ENCODE results near the gene DDN.

DNA sequence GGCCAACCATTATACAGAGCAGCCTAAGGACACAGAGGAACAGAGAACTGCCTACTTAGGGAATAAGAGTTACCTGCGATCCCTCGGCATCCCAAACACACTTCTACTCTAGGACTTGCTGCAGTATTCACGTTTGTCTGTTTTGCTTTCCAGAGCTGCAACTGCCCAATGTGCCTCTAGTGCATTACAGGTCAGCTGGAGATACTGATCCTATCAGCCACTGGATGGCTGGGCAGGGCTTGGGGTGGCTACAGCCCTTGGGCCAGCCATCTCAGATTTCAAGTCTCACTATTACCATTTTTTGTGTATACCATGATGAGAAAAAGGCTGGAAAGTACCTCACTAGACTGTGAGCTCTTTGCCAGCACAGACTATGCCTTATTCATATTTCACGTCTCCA, 46.5 kb downstream of the DDN start:
- TF ChIP-seq SIN3A (IDR thresholded peaks at IDR 0.05; ENCODE audit: borderline replicate concordance, insufficient read depth, low read depth, low read length) (no peak), POLR2AphosphoS5 (IDR thresholded peaks at IDR 0.05; ENCODE audit: low read depth, low read length) (no peak)
- TF ChIP-seq, protein P1, sequence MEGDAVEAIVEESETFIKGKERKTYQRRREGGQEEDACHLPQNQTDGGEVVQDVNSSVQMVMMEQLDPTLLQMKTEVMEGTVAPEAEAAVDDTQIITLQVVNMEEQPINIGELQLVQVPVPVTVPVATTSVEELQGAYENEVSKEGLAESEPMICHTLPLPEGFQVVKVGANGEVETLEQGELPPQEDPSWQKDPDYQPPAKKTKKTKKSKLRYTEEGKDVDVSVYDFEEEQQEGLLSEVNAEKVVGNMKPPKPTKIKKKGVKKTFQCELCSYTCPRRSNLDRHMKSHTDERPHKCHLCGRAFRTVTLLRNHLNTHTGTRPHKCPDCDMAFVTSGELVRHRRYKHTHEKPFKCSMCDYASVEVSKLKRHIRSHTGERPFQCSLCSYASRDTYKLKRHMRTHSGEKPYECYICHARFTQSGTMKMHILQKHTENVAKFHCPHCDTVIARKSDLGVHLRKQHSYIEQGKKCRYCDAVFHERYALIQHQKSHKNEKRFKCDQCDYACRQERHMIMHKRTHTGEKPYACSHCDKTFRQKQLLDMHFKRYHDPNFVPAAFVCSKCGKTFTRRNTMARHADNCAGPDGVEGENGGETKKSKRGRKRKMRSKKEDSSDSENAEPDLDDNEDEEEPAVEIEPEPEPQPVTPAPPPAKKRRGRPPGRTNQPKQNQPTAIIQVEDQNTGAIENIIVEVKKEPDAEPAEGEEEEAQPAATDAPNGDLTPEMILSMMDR (IDR thresholded peaks at IDR 0.05) = no peak
- TF ChIP-seq, protein P2, sequence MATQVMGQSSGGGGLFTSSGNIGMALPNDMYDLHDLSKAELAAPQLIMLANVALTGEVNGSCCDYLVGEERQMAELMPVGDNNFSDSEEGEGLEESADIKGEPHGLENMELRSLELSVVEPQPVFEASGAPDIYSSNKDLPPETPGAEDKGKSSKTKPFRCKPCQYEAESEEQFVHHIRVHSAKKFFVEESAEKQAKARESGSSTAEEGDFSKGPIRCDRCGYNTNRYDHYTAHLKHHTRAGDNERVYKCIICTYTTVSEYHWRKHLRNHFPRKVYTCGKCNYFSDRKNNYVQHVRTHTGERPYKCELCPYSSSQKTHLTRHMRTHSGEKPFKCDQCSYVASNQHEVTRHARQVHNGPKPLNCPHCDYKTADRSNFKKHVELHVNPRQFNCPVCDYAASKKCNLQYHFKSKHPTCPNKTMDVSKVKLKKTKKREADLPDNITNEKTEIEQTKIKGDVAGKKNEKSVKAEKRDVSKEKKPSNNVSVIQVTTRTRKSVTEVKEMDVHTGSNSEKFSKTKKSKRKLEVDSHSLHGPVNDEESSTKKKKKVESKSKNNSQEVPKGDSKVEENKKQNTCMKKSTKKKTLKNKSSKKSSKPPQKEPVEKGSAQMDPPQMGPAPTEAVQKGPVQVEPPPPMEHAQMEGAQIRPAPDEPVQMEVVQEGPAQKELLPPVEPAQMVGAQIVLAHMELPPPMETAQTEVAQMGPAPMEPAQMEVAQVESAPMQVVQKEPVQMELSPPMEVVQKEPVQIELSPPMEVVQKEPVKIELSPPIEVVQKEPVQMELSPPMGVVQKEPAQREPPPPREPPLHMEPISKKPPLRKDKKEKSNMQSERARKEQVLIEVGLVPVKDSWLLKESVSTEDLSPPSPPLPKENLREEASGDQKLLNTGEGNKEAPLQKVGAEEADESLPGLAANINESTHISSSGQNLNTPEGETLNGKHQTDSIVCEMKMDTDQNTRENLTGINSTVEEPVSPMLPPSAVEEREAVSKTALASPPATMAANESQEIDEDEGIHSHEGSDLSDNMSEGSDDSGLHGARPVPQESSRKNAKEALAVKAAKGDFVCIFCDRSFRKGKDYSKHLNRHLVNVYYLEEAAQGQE (IDR thresholded peaks at IDR 0.05; ENCODE audit: insufficient read depth in 1 of 2, low read depth in 2 of 2, low read length in 1 of 2) = no peak

Data from Panc1 (cell line).